ENCODE results near the gene BDNF.

DNA sequence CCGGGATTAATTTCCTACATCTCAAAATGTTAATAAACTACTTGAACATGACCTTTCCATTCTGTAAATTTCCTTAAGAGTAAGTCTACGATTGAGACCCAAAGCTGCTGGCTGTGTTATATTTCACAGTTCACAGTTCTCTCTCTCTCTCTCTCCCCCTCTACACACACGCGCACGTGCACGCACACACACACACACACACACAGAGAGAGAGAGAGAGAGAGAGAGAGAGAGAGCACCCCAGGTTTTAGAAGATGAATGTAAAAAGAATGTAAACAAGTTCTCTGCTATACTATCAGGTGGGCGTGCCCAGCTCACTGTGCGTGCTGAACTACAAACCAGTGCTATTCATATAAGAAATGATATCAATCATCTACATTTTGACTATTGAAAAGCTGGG is 3.3 kb downstream of the BDNF start:
- TF ChIP-seq, protein P1, sequence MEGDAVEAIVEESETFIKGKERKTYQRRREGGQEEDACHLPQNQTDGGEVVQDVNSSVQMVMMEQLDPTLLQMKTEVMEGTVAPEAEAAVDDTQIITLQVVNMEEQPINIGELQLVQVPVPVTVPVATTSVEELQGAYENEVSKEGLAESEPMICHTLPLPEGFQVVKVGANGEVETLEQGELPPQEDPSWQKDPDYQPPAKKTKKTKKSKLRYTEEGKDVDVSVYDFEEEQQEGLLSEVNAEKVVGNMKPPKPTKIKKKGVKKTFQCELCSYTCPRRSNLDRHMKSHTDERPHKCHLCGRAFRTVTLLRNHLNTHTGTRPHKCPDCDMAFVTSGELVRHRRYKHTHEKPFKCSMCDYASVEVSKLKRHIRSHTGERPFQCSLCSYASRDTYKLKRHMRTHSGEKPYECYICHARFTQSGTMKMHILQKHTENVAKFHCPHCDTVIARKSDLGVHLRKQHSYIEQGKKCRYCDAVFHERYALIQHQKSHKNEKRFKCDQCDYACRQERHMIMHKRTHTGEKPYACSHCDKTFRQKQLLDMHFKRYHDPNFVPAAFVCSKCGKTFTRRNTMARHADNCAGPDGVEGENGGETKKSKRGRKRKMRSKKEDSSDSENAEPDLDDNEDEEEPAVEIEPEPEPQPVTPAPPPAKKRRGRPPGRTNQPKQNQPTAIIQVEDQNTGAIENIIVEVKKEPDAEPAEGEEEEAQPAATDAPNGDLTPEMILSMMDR (IDR thresholded peaks at IDR 0.05): no peak
- no peak for TF ChIP-seq POLR2AphosphoS5 (IDR thresholded peaks at IDR 0.05; ENCODE audit: low read depth, low read length)
- TF ChIP-seq, protein P2, sequence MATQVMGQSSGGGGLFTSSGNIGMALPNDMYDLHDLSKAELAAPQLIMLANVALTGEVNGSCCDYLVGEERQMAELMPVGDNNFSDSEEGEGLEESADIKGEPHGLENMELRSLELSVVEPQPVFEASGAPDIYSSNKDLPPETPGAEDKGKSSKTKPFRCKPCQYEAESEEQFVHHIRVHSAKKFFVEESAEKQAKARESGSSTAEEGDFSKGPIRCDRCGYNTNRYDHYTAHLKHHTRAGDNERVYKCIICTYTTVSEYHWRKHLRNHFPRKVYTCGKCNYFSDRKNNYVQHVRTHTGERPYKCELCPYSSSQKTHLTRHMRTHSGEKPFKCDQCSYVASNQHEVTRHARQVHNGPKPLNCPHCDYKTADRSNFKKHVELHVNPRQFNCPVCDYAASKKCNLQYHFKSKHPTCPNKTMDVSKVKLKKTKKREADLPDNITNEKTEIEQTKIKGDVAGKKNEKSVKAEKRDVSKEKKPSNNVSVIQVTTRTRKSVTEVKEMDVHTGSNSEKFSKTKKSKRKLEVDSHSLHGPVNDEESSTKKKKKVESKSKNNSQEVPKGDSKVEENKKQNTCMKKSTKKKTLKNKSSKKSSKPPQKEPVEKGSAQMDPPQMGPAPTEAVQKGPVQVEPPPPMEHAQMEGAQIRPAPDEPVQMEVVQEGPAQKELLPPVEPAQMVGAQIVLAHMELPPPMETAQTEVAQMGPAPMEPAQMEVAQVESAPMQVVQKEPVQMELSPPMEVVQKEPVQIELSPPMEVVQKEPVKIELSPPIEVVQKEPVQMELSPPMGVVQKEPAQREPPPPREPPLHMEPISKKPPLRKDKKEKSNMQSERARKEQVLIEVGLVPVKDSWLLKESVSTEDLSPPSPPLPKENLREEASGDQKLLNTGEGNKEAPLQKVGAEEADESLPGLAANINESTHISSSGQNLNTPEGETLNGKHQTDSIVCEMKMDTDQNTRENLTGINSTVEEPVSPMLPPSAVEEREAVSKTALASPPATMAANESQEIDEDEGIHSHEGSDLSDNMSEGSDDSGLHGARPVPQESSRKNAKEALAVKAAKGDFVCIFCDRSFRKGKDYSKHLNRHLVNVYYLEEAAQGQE (IDR thresholded peaks at IDR 0.05; ENCODE audit: insufficient read depth in 1 of 2, low read depth in 2 of 2, low read length in 1 of 2): no peak

All from Panc1 (cell line).